PFSK-1 (cell line): Measurements from ENCODE around the gene AAR2.

ENCODE experiments used
- FOXP2 ChIP-seq: optimal IDR thresholded peaks from 2 replicates; pipeline ENCODE3; 2011; ENCODE audit warnings: borderline replicate concordance, control low read depth, inconsistent platforms; ENCODE audit not compliant: insufficient read depth; ENCODE audit errors: extremely low read length, extremely low read depth
- POLR2AphosphoS5 ChIP-seq: IDR thresholded peaks from 2 replicates; pipeline ENCODE4 v1.6.1; 2012; ENCODE audit warnings: low read depth, mild to moderate bottlenecking, control low read depth, low read length, moderate library complexity
- SIN3A ChIP-seq: IDR thresholded peaks from 2 replicates; pipeline ENCODE4 v1.6.1; 2012; ENCODE audit warnings: mild to moderate bottlenecking, low read length, moderate library complexity, borderline replicate concordance; ENCODE audit not compliant: insufficient read depth
- TAF1 ChIP-seq: IDR thresholded peaks from 2 replicates; pipeline ENCODE4 v1.6.1; 2012; ENCODE audit warnings: low read length, control low read depth, borderline replicate concordance; ENCODE audit not compliant: insufficient read depth
- TF ChIP-seq, protein P1 (sequence below), 2 experiments: IDR thresholded peaks; 2 replicates each; pipeline versions ENCODE4 v1.6.1 to v1.8.0; 2011 to 2012; ENCODE audit warnings: low read depth in 2 of 2, low read length in 2 of 2, control low read depth in 1 of 2, inconsistent platforms in 1 of 2, mild to moderate bottlenecking in 1 of 2, moderate library complexity in 1 of 2; ENCODE audit not compliant: insufficient read depth in 1 of 2

DNA sequence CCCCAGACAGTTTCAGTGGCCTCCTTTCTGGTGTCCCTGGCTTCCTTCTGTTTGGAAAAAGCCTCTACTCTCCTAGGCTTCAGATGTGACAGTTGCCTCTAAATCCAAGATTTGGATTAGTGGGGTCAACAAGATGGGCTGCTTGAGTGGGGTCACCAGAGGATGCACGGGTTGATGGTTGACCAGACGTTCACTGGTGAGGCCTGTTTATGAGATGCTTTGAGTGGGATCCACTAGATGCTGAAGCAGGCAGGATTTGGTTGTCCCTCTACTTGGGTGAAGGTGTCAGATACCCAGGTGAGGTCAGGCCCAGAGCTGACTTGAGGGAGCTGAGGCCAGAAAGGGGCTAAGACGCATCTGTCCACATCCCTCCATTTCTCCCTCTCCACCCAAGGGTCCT lies 61.8 kb downstream of the AAR2 start:
- TF ChIP-seq POLR2AphosphoS5, result no peak
- no peak for TF ChIP-seq TAF1
- TF ChIP-seq, protein P1, sequence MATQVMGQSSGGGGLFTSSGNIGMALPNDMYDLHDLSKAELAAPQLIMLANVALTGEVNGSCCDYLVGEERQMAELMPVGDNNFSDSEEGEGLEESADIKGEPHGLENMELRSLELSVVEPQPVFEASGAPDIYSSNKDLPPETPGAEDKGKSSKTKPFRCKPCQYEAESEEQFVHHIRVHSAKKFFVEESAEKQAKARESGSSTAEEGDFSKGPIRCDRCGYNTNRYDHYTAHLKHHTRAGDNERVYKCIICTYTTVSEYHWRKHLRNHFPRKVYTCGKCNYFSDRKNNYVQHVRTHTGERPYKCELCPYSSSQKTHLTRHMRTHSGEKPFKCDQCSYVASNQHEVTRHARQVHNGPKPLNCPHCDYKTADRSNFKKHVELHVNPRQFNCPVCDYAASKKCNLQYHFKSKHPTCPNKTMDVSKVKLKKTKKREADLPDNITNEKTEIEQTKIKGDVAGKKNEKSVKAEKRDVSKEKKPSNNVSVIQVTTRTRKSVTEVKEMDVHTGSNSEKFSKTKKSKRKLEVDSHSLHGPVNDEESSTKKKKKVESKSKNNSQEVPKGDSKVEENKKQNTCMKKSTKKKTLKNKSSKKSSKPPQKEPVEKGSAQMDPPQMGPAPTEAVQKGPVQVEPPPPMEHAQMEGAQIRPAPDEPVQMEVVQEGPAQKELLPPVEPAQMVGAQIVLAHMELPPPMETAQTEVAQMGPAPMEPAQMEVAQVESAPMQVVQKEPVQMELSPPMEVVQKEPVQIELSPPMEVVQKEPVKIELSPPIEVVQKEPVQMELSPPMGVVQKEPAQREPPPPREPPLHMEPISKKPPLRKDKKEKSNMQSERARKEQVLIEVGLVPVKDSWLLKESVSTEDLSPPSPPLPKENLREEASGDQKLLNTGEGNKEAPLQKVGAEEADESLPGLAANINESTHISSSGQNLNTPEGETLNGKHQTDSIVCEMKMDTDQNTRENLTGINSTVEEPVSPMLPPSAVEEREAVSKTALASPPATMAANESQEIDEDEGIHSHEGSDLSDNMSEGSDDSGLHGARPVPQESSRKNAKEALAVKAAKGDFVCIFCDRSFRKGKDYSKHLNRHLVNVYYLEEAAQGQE (IDR thresholded peaks at IDR 0.05; ENCODE audit: insufficient read depth in 1 of 2, low read depth in 2 of 2, low read length in 2 of 2), result no peak
- no peak for TF ChIP-seq SIN3A
- no peak for TF ChIP-seq FOXP2
